PC-3 (cell line): ENCODE measurements around the gene MORN1. TPM values are rescaled to one million over a fixed set of nuclear protein-coding genes. Genes with fewer than 3 reads are reported as not detected.
A peak's percentile ranks its signal among the peaks of the same experiment; 100 is the strongest.

Source experiments
- ATAC-seq: fragments of 200-7000 bp; cut with Tn5 transposase; 2 replicates; pipeline ENCODE4 v1.9.1; 2020; ENCODE audit warnings: mild to moderate bottlenecking, moderate library complexity
- BruUV-seq: library from RNA; stranded (reverse); fragments of 400-500 nt; replicated peaks from 2 replicates; lab custom pipeline; 2021; lab: Mats Ljungman, UMichigan
- CTCF ChIA-PET: fragments of 300-600 bp; sonication (Branson Sonifier 250); formaldehyde crosslinking; loops from one replicate; lab custom pipeline; 2022; ENCODE audit warnings: antibody characterized with exemption; lab: Charles Lee
- POLR2A ChIA-PET: fragments of 300-600 bp; sonication (Branson Sonifier 250); formaldehyde crosslinking; loops from one replicate; lab custom pipeline; 2022; ENCODE audit warnings: antibody characterized with exemption; ENCODE audit not compliant: unreplicated experiment; lab: Charles Lee
- DNase-seq: peaks from one replicate; pipeline ENCODE4 v3.0.0-alpha.2; 2015
- H2AFZ ChIP-seq: fragments of 300-600 bp; sonication (generic); 2 replicates; pipeline ENCODE4 v1.6.0; 2016; ENCODE audit warnings: antibody characterized with exemption, low read length
- H3F3A ChIP-seq: fragments of 300-600 bp; sonication (generic); one replicate; pipeline ENCODE4 v1.6.0; 2017; ENCODE audit warnings: antibody characterized with exemption, low read length, control low read depth, mild to moderate bottlenecking; ENCODE audit not compliant: unreplicated experiment
- H3K27ac ChIP-seq: fragments of 300-600 bp; sonication (generic); 2 replicates; pipeline ENCODE4 v1.5.1; 2016; ENCODE audit warnings: mild to moderate bottlenecking, low read length
- H3K27me3 ChIP-seq: fragments of 300-600 bp; sonication (generic); 2 replicates; pipeline ENCODE4 v1.6.1; 2016; ENCODE audit warnings: low read length, mixed read lengths
- H3K36me3 ChIP-seq: fragments of 300-600 bp; sonication (generic); 2 replicates; pipeline ENCODE4 v1.6.1; 2016; ENCODE audit warnings: low read depth, mixed run types, low read length, mixed read lengths
- H3K4me1 ChIP-seq: fragments of 300-600 bp; sonication (generic); 2 replicates; pipeline ENCODE4 v1.5.1; 2016; ENCODE audit warnings: low read length; ENCODE audit not compliant: insufficient read depth
- H3K4me2 ChIP-seq: fragments of 300-600 bp; sonication (generic); 2 replicates; pipeline ENCODE4 v1.6.0; 2016; ENCODE audit warnings: low read length
- H3K4me3 ChIP-seq: fragments of 300-600 bp; sonication (generic); 2 replicates; pipeline ENCODE4 v1.5.1; 2016; ENCODE audit warnings: mild to moderate bottlenecking, low read length, mixed read lengths
- H3K79me2 ChIP-seq: fragments of 300-600 bp; sonication (generic); 2 replicates; pipeline ENCODE4 v1.6.1; 2017; ENCODE audit warnings: low read length, mixed read lengths
- H3K9ac ChIP-seq: fragments of 300-600 bp; sonication (generic); 2 replicates; pipeline ENCODE4 v1.6.0; 2016; ENCODE audit warnings: mild to moderate bottlenecking, low read length
- H3K9me2 ChIP-seq: fragments of 300-600 bp; sonication (generic); replicated peaks from 2 replicates; pipeline ENCODE4 v1.6.1; 2016; ENCODE audit warnings: mixed run types, low read length, mixed read lengths
- H3K9me3 ChIP-seq: fragments of 300-600 bp; sonication (generic); 2 replicates; pipeline ENCODE4 v1.6.1; 2016; ENCODE audit warnings: low read length, mixed read lengths
- H4K20me1 ChIP-seq: fragments of 300-600 bp; sonication (generic); 2 replicates; pipeline ENCODE4 v1.6.1; 2016; ENCODE audit warnings: low read length, mixed read lengths
- EZH2 ChIP-seq: fragments of 300-600 bp; sonication (generic); IDR thresholded peaks from one replicate; pipeline ENCODE4 v1.6.1; 2017; ENCODE audit warnings: antibody characterized with exemption, mild to moderate bottlenecking, low read length; ENCODE audit not compliant: unreplicated experiment
- EZH2phosphoT487 ChIP-seq: fragments of 300-600 bp; sonication (generic); IDR thresholded peaks from 2 replicates; pipeline ENCODE4 v1.6.1; 2018; ENCODE audit warnings: mild to moderate bottlenecking, antibody characterized with exemption, low read length, borderline replicate concordance
- intact Hi-C: fragments of 100-400 bp; cut with micrococcal nuclease; formaldehyde crosslinking; loops from 2 replicates; pipeline ENCODE4 v1.9.0; 2023
- total RNA-seq: library from RNA; depleted of rRNA; stranded (reverse); fragments of >200 nt; gene quantifications from 2 replicates; pipeline ENCODE4 v1.2.3, GENCODE V29; 2014
- TF ChIP-seq, protein P1 (sequence below): fragments of 300-600 bp; sonication (generic); conservative IDR thresholded peaks from 2 replicates; pipeline ENCODE4 v1.5.1; 2017; ENCODE audit warnings: antibody characterized with exemption, low read depth, mild to moderate bottlenecking, low read length

The MORN1 gene
- total RNA-seq, 1 experiment from 2014 or later: 11.2 TPM

DNA sequence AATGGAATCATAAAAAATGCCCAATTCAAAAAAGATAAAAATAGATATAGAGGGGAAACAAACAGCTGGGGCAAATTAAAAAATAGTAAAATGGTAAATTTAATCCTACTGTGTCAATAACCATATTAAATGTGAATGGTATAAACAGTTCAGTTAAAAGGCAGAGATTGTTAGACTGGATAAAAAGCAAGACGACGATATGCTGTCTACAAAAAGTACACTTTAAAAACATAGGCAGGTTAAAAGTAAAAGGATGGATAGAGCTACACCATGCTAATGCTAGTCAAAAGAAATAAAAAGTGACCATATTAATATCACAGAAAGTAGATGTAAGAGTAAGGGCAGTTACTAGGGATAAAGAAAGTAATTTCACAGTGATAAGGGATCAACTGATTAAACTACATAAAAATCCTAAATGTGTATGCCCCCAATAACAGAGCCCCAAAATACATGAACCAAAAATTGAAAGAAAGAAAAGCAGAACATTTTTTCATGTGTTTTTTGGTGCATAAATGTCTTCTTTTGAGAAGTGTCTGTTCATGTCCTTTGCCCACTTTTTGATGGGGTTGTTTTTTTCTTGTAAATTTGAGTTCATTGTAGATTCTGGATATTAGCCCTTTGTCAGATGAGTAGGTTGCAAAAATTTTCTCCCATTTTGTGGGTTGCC, 27.4 kb downstream of the MORN1 start:
- DNase-seq (no peak), ATAC-seq (no peak)
- TF ChIP-seq EZH2 (no peak), EZH2phosphoT487 (no peak)
- TF ChIP-seq, protein P1, sequence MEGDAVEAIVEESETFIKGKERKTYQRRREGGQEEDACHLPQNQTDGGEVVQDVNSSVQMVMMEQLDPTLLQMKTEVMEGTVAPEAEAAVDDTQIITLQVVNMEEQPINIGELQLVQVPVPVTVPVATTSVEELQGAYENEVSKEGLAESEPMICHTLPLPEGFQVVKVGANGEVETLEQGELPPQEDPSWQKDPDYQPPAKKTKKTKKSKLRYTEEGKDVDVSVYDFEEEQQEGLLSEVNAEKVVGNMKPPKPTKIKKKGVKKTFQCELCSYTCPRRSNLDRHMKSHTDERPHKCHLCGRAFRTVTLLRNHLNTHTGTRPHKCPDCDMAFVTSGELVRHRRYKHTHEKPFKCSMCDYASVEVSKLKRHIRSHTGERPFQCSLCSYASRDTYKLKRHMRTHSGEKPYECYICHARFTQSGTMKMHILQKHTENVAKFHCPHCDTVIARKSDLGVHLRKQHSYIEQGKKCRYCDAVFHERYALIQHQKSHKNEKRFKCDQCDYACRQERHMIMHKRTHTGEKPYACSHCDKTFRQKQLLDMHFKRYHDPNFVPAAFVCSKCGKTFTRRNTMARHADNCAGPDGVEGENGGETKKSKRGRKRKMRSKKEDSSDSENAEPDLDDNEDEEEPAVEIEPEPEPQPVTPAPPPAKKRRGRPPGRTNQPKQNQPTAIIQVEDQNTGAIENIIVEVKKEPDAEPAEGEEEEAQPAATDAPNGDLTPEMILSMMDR: no peak
- 0 out of 2 replicates have a peak, but pooled peaks cover 5% of the 10 kb centered on the region for H3K9me3 ChIP-seq
- H3K27ac ChIP-seq: no peak overlapping the region
- H3F3A ChIP-seq: no peaks in the 10 kb centered on the region
- no TSS peak for BruUV-seq
- CTCF ChIA-PET: no interaction called here
- no peaks in the 10 kb centered on the region for H3K79me2 ChIP-seq
- H4K20me1 ChIP-seq: no peaks in the 10 kb centered on the region
- no peak overlapping the region for H2AFZ ChIP-seq
- H3K4me3 ChIP-seq: no peak overlapping the region
- H3K4me1 ChIP-seq: peaks cover 7% of the 10 kb centered on the region; the same call in 1 of the 2 replicates
- H3K9me2 ChIP-seq: no peaks in the 10 kb centered on the region
- H3K36me3 ChIP-seq: no peaks in the 10 kb centered on the region
- no peaks in the 10 kb centered on the region for H3K27me3 ChIP-seq
- intact Hi-C loops: no loop called here
- POLR2A ChIA-PET: no interaction called here
- no peak overlapping the region for H3K9ac ChIP-seq
- no peak overlapping the region for H3K4me2 ChIP-seq

DNA sequence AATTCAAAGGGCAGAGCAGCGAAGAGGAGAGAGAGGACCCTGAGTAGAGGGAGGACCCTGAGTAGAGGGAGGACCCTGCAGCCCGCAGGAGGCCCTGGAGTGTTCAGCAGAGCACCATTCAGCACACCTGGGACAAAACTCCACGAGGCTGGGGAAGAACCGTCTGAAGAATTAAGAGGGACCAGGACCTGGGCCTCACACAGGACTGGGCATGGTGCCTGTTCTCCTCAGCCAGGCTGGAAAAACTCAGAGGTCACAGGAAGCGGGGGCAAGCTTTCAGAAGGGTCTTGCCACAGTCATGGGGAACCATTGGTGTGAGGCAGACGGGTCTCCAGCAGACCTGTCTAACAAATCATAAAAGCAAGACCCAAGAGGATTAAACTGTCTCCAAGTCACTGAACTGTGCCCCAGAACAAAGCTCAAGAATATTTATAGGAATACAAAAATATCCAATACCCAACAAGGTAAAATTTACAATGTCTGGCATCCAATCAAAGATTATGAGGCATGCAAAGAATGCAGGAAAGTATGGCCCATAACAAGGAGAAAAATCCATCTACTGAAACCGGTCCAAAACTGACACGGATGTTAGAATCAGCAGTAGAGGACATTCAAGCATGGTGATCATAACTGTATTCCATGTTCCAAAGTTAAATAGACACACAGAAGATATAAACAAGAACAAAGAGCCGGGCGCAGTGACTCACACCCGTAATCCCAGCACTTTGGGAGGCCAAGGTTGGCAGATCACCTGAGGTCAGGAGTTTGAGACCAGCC, 30.6 kb downstream of the MORN1 start:
- Histone ChIP-seq H3K4me2 (no peak overlapping the region), H3K9me2 (no peaks in the 10 kb centered on the region), H3K4me1 (peaks cover 7% of the 10 kb centered on the region; the same call in 1 of the 2 replicates), H2AFZ (no peak overlapping the region), H3F3A (no peaks in the 10 kb centered on the region), H3K9me3 (0 out of 2 replicates have a peak, but pooled peaks cover 5% of the 10 kb centered on the region), H3K36me3 (no peaks in the 10 kb centered on the region), H3K4me3 (no peak overlapping the region), H3K9ac (no peak overlapping the region), H3K79me2 (no peaks in the 10 kb centered on the region), H3K27ac (no peak overlapping the region), H4K20me1 (no peaks in the 10 kb centered on the region), H3K27me3 (no peaks in the 10 kb centered on the region)
- BruUV-seq: no TSS peak
- ATAC-seq: peak; percentile 61
- peak; percentile 51 for DNase-seq
- TF ChIP-seq, protein P1: no peak
- TF ChIP-seq EZH2phosphoT487 (no peak), EZH2 (no peak)
- POLR2A ChIA-PET: no interaction called here
- CTCF ChIA-PET: no interaction called here
- intact Hi-C loops: no loop called here
